GM18498 (cell line): ENCODE data around the gene MYPN.
"Not testable (repeated sequence)": the region's sequence is repeated elsewhere in the genome, so short reads cannot be mapped to it uniquely, and the experiment has no call there.

Experiments used
- ATAC-seq: cut with Tn5 transposase; IDR thresholded peaks from one replicate; pipeline ENCODE4 v1.9.1; 2021; ENCODE audit warnings: mild to moderate bottlenecking, moderate library complexity; ENCODE audit not compliant: unreplicated experiment

Gene MYPN

DNA sequence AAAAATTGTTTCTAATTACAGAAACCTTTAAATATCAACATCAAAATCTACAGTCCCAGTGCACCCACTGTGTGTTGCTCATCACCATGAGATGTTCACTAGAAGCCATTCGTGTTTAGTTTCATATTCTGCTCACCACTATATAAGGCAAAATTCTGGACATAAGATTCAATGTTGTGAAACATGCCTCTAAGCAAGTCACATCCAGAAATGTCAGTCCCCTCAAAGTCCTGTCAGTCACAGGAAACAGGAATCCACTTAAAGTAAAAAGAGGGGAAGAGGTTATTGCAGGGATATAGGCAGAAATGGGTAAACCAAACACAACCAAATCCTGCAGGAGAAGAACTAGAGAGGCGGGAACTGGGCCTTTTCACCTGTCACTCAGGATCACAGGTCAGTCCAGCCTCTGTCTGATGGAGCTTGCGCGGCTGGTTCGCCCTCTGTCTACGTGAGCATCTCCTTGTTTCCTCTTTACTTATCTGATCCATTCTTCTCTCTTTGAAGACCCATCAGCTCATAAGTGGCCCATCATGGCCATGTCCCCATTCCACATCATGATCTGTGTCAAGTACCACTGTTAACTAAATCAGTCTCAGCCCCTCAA, 58.4 kb downstream of the MYPN start:
- ATAC-seq = no peak

DNA sequence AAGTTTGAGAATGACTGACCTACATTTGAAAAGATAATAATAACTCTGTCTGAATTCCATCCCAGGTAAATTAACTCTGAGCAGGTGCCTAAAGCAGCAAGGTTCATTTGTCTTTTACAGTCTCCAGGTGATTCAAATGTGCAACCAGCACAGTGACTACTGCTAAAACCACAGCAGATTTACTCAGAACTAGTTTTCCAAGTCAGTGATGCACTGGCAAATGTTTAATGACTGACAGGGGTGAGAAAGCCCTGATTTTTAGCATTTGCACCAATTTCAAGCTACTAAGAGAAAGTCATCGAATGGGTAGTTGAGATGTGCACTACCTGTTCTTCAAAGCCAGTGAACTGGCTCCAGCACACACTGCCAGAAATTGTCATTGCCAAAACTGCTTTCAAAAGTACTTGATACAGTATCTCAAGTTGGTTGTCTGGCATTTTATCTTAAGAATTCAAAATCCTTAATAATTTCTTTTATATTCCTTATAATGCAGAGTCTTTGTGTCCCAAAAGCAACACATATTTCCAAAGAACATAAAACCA, 62.3 kb downstream of the MYPN start:
- ATAC-seq = no peak

DNA sequence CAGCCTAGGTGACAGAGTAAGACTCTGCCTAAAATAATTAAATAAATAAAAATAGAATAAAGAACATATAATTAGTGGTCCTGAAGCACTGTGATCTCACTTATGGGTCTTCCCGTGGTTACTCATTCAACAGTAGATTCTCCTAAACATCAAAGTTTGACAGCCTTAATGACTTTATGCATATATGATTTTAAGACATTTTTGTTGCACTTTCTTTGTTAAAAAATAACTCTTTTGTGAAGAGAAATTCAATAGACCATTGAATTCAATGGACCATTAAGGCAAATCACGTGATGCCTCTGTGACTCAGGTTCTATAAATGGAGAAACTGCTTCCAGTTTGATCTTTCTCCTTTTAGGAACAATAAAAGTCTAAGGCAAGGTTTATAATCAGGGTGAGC, 63.0 kb downstream of the MYPN start:
- no peak for ATAC-seq

DNA sequence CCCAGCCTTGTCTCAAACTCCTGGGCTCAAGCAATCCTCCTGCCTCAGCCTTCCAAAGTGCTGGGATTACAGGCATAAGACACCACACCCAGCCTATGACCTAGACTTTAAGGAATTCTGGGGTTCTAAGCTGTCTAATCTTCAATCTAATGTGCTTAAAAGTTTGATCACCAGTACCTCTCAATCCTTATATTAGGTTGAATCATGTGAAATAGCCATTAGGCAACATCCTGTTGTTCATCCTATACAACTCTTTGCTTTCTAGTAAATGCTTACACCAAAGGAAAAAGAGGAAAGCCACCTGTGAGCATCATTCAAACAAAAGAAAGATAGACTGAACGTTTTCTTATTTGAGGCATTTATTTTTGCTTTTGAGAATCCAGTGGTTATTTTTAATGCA, 66.7 kb downstream of the MYPN start:
- no peak for ATAC-seq

DNA sequence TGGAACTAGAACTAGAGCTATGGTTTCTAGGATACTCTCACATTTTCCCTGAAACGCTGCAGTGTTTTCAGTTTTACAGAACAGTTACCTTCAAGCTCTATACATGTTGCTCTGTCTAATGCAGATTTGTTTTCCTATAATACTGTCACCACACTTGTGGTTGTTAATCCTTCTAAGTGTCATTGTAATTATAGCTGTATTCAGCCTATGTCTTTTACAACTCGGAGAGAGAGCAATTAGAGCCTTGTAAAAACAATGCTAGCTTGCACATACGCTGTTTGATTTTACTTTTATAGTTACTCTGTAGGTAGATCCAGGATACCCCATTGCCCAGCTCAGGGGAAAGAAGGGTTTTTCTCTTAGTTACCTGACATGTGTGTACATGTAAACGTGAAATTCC, 67.5 kb downstream of the MYPN start:
- ATAC-seq = no peak

DNA sequence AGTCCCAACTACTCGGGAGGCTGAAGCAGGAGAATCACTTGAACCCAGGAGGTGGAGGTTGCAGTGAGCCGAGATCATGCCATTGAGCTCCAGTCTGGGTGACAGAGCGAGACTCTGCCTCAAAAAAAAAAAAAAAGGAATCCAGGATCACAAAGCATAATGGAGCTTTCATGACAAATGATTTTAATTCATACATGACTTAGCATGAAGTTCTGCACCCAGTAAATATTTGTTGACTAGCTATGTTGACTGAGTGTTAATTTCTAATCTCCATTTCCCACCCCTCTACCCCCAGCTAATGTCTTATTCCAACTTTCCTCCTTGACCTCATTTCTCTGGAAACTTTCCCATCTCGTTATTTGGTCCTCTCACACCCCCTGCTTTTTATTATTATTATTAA, 69.3 kb downstream of the MYPN start:
- ATAC-seq = no peak

DNA sequence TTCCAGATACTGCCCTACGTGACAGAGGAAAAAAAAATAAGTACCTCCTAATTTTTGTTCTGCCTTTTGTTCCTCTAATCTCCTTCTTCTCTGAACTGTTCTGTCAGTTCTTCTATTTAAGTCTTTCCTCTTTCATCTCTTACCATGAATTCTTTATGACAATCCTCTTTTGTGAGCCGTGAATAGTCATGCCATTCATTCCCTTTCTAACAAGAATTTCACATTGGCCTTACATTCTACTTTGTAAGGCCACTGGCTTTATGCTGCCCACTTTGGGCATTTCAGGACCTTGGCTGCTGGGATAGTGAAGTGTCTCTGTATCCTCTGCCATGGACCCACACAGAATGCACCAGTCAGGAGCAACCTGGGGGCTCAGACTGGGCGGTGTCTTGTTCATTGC, 69.7 kb downstream of the MYPN start:
- ATAC-seq = no peak

DNA sequence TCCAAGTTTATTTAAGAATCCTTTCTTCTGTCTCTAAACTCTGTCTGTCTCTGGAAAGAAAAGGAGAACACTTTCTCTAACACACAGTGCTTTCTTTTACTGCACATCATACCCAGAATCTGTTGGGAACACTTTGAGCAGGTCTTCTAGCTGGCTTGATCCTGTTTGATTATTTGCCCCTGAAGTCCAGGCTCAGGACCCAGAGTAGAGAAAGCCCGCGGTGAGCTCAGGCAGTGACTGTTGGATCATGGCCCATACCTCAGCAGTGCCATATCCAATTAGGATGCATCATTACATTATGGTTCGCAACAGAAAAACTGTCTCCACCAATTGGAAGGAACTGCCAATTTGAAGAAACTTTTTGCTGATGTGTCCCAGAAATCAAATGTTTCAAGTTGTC, 71.2 kb downstream of the MYPN start:
- no peak for ATAC-seq

DNA sequence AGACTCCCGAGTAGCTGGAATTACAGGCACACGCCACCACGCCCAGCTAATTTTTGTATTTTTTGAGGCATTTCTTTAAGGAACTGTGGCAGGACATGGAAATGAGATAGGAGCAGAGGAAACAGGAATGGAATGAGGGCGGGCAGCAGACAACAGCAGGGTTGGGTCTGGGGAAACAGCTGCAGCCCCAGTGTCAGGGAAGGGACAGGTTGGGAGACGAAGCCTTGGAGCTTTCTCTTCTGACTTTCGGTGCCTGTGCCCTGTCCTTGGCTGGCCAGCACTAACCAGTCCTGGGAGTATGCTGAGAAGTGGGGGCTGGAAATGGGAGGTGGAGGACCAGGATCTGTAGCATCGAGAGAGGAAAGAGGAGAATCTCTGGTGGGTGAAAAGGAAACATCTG, 75.3 kb downstream of the MYPN start:
- ATAC-seq = no peak

DNA sequence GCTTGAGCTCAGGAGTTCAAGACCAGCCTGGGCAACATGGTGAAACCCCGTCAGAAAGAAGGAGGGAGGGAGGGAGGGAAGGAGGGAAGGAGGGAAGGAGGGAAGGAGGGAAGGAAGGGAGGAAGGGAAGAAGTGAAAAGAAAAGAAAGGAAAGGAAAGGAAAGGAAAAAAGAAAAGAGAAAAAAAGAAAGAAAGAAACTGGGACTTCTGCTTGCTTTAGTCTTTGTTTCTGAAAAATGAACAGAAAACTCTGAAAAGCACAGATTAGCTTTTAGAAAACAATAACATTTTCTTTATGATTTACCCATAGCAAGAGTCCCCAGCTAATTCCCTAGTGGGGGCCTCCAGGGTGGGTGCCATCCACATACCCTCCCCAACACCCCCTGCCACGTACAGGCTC, 75.8 kb downstream of the MYPN start:
- ATAC-seq = no peak

DNA sequence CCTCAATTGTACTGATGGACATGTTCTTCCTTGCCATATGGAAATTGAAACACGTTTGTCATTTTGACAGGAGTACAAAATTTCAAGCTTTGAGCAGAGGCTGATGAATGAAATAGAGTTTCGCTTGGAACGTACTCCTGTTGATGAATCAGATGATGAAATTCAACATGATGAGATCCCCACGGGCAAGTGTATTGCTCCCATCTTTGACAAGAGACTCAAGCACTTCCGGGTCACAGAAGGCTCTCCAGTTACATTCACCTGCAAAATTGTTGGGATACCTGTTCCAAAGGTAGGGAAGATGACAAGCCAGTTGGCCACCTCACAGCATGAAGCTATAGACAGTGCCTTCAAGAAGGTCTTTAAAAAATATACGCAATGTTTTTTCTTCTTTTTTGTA, 79.5 kb downstream of the MYPN start:
- ATAC-seq = no peak

DNA sequence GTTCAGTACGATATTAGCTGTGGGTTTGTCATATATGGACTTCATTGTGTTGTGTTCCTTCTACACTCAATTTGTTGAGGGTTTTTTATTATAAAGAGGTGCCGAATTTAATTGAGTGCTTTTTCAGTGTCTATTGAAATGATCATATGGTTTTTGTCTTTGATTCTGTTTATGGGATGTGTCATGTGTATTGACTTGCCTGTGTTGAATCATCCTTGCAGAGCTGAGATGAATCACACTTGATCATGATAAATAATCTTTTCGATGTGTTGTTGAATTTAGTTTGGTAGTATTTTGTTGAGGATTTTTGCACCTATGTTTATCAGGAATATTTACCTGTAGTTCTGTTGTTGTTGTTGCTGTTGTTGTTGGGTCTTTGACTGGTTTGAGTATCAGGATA, 82.8 kb downstream of the MYPN start:
- ATAC-seq = no peak

DNA sequence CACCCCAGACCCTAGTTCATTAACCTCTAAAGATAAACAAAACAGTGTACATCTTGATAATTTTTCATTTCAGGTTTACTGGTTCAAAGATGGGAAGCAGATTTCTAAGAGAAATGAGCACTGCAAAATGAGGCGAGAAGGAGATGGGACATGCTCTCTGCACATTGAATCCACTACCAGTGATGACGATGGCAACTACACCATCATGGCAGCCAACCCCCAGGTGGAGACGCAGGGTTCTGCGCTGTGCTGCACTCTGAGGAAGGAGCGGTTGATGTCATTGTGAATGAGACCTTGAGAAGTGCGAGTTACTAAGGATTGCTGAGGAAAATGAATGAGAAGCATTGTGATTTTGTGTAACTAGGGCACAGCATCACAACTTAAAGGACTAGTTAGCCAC, 85.0 kb downstream of the MYPN start:
- no peak for ATAC-seq

DNA sequence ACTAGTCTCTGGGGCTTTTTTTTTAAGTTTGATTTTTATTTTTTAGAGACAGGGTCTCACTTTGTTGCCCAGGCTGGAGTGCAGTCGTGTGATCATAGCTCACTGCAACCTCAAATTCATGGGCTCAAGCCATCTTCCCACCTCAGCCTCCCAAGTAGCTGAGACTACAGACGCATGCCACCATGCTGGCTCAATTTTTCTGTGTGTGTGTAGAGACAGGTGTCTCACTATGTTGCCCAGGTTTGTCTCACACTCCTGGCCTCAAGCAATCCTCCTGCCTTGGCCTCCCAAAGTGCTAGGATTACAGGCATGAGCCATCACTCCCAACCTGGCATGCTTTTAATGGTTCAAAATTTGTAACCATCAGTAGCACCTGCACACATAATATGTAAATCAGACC, 86.5 kb downstream of the MYPN start:
- ATAC-seq = not testable (repeated sequence)

DNA sequence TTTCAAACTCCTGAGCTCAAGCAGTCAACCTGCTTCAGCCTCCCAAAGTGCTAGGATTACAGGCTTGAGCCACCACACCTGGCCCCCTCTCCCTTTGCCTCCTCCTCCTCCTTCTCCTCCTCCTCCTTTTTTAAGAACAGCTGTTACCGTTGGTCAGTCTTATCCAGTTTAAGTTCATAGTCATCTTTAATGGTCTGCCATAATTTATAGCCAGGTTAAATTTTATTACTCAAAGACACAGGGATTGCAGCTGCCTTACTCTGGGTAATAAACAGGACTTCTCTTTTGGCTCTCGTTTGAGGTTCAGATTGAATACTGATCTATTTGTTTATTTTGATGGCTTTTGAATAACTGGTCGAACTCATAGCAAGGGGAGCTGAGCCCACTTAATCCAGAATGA, 87.4 kb downstream of the MYPN start:
- no peak for ATAC-seq

DNA sequence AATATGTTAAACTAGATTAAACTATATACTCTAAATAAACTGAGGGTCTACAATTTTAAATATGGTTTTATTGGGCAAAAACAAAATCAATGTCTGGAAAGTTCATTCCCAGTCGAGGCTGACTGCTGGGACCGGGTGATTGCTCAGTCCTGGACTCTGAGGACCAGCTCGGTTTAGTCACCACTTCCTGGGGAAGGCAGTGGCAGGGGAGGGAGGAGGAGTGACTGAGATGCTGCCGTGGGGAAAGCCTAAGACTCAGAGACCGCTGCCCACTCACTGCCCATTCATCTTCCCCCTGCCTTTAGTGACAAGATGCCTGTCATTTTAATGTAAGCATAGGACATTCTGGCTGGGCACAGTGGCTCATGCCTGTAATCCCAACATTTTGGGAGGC, 93.7 kb downstream of the MYPN start:
- ATAC-seq = no peak

DNA sequence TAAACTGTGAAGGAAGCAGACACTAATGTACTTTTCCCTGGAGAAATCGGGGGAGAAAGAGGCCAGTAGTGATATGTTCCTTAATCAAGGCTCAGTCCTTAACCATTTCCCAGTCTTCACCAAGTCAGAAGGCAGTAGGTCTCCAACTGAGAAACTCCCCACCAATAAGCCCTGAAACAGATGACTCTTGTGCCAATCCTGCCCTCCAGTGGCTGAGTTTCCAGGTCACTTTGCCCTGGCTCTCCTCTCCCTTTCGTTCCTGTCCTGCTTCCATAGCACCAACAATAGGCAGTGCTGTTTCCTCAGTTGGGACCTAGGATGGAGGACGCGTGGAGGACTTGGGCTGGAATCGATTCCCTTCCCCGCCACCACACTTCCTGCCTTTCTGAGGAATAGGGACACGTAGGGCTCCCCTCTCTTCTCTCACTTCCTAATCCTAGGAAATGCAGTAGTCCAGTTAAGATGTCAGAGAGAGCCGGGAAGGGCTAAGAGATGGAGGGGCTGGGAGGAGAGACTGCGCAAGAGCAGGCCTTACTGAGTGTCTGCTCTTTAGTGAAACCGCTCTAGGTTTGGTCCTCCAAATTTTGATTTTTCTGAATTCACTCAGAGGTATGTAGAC, 99.2 kb downstream of the MYPN start:
- ATAC-seq = no peak

DNA sequence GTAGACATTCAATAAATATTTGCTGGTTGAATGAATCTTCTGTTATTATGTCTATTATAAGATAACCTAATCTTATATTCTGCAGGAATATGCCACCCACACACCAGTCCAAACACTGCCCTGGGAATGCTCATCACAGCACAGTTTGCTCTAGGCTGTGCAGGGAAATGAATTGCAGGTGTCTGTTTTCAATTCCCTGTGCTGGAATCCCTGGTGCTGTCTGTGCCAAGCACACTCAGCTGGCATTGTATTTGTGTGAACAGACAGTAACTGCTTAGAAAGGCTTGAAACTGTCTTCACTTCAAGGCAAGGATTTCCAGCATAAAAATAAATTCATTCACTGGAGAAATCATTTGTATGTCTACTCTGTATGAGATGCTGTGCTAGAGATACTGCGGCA, 102.4 kb downstream of the MYPN start:
- ATAC-seq = no peak

DNA sequence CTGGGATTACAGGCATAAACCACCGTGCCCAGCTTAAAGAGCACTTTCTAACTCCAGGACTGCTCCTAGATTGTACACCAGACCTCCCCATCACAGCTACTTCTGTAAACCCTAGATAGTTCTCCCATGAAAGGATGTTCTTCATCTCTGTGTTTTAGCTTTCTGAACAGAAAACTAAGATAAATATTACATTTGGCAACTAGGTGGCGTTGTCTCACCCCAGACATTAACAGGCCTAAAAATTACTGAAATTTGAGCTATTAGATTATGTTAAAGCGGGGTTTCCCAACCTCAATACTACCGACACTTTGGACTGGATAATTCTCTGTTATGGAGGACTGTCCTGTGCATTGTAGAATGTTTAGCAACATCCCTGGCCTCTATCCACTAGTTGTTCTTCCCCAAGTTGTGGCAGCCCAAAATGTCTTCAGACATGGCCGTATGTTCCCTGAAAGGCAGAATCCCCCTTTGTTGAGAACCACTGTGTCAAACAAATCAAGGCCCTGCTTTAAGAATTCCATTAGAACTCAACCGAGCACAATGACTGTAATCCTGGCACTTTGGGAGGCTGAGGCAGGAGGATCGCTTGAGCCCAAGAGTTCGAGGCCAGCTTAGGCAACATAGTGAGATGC, 103.5 kb downstream of the MYPN start:
- ATAC-seq = no peak

DNA sequence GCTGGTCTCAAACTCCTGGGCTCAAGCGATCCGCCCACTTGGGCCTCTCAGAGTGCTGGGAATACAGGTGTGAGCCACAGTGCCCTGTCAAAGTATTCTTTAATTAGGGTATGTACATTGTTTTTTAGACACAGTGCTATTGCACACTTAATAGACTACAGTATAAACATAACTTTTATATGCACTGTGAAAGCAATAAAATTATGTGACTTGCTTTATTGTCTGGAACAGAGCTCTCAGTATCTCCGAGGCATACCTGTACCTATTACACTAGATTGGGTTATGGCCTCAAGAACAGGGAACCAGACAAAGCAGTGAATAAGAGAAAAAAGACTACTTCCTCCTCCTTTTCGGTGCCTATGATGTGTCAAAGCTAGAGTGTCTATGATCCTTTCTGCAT, 109.5 kb downstream of the MYPN start:
- ATAC-seq = no peak

DNA sequence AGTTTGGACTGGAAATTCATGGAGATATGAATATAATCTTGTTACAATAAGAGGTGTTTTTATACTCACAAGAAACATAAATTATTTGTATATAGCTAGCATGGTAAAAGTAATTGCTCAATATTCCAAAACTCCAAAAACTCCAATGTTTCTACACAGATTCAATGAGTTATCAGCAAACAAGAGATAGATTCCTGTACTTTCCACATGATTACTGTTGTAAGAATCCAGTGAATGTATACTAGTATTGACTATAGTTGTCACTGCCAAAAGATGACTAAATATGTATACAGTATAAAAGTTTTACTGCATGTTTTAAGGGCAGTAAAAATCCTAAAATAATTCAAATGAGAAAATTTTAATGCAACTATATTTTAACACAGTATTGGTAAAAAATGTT, 111.9 kb downstream of the MYPN start:
- no peak for ATAC-seq

DNA sequence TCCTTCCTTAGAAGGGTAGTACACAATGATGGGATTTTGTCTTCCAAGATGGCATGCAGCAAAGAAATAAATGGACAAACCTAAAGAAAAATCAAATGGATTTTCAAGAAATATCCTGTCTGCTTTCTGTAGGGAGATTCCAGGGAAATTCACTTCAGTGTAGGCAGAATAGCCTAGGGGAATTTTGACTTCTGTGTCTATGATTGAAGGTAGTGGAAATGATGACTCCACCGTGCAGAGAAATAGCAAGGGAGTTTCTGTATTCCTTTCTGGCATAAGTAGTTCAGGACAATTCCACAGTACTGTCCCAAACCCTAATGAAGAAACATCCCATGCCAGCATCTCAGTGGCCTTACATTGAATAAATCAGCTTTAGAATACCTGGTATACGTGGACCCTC, 113.1 kb downstream of the MYPN start:
- no peak for ATAC-seq
